ENCODE measurements around the gene FSCN2. TPM values are rescaled to one million over a fixed set of nuclear protein-coding genes. Genes with fewer than 3 reads are reported as not detected.
A peak's percentile ranks its signal among the peaks of the same experiment; 100 is the strongest.

The FSCN2 gene
- total and polyA plus RNA-seq, 11 donors, result 0.22 to 0.72 (median 0.38) TPM; not detected in 3

GRCh38 chr17:81513372-81513752 lies 14.8 kb upstream of the FSCN2 start:
- Histone ChIP-seq H3K36me3 (peaks cover 18 to 40% (median 36%) of the 10 kb centered on the region in 9 donors), H3K27ac (peak overlapping the region; percentile 96 to 100 (median 100)), H3K4me3 (peak overlapping the region; percentile 81 to 99 (median 94)), H3K27me3 (no peaks in the 10 kb centered on the region), H3K4me1 (peaks cover 6 to 64% (median 45%) of the 10 kb centered on the region in 12 donors), H3K9me3 (no peaks in the 10 kb centered on the region)
- peak; percentile 7 to 35 (median 8) for ATAC-seq
- TF ChIP-seq, protein P1, sequence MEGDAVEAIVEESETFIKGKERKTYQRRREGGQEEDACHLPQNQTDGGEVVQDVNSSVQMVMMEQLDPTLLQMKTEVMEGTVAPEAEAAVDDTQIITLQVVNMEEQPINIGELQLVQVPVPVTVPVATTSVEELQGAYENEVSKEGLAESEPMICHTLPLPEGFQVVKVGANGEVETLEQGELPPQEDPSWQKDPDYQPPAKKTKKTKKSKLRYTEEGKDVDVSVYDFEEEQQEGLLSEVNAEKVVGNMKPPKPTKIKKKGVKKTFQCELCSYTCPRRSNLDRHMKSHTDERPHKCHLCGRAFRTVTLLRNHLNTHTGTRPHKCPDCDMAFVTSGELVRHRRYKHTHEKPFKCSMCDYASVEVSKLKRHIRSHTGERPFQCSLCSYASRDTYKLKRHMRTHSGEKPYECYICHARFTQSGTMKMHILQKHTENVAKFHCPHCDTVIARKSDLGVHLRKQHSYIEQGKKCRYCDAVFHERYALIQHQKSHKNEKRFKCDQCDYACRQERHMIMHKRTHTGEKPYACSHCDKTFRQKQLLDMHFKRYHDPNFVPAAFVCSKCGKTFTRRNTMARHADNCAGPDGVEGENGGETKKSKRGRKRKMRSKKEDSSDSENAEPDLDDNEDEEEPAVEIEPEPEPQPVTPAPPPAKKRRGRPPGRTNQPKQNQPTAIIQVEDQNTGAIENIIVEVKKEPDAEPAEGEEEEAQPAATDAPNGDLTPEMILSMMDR (IDR thresholded peaks at IDR 0.05), result peak in 1 of 12 donors; percentile 2
- TF ChIP-seq POLR2A (IDR thresholded peaks at IDR 0.05), result no peak
- DNase-seq, result peak in 4 of 5 donors; percentile 61 to 80 (median 75)
- intact Hi-C loops (cut with DNase I), result loop anchor here in 5 of 10 donors (2.0 to 10.0 kb wide), 7 partner anchors 29 to 351 kb away; partner anchors contain the start of genes BAHCC1 (in 2 of the 5), FAAP100 (in 1 of the 5) and P4HB (in 1 of the 5)
- WGBS, 4 donors, result 0 to 1% (median 0%) methylated on average over 23 of the region's 23 CpGs

DNA sequence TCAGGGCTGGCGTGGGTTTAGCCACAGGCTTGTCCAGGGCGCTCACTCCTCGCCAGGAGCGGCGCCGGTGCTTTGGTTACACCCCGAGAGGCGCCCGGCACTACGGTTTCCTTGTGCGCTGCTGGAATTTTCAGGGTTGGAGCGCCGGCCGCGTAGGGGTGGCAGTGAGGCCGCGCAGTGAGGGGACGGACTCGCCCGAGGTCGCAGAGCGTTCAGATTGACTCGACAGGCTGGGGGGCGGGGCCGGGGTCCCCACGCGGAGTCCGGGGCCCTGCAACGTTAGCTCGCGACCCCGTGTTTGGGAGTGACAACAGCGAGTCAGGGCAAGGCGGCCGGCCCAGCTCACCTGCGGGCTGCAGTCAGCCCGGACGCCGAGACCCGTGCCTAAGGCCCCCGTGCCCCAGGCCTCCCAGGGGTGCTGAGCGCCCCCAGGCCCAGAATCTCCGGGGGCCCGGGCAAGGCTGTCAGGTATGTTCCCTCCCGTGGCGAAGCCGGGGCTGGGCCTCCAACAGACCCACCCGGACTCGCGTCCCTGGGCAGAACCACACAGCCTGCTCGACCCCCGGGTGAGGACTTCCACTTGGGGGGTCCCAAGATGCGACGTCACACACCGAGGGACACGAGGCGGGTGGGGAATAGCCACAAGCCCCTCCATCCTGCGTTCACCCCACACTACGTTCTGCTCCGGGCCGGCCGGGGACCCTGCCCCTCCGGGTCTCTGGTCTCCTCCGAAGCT lies 14.3 kb upstream of the FSCN2 start:
- Histone ChIP-seq H3K27me3 (no peaks in the 10 kb centered on the region), H3K27ac (peak overlapping the region; percentile 96 to 100 (median 100)), H3K4me3 (peak overlapping the region; percentile 81 to 99 (median 94)), H3K9me3 (no peaks in the 10 kb centered on the region), H3K4me1 (peaks cover 6 to 67% (median 46%) of the 10 kb centered on the region in 12 donors), H3K36me3 (peaks cover 18 to 36% (median 32%) of the 10 kb centered on the region in 9 donors)
- ATAC-seq (peak; percentile 3 to 42 (median 22)), DNase-seq (peak; percentile 74 to 84 (median 80))
- WGBS, 4 donors, result 0 to 1% (median 1%) methylated on average over 42 to 64 of the region's 64 CpGs
- intact Hi-C loops (cut with DNase I), result loop anchor here in 5 of 10 donors (2.0 to 10.0 kb wide), 7 partner anchors 29 to 351 kb away; partner anchors contain the start of genes BAHCC1 (in 2 of the 5), FAAP100 (in 1 of the 5) and P4HB (in 1 of the 5)
- TF ChIP-seq POLR2A (IDR thresholded peaks at IDR 0.05), result no peak

GRCh38 chr17:81514489-81514738 lies 13.8 kb upstream of the FSCN2 start:
- WGBS, 4 donors, result 0 to 1% (median 1%) methylated on average over 13 to 34 of the region's 34 CpGs
- DNase-seq, result no peak
- Histone ChIP-seq H3K36me3 (peaks cover 18 to 31% (median 27%) of the 10 kb centered on the region in 9 donors), H3K4me1 (peaks cover 7 to 67% (median 46%) of the 10 kb centered on the region in 12 donors), H3K4me3 (peak overlapping the region; percentile 81 to 99 (median 94)), H3K27ac (peak overlapping the region; percentile 96 to 100 (median 100)), H3K27me3 (no peaks in the 10 kb centered on the region), H3K9me3 (no peaks in the 10 kb centered on the region)
- no peak for TF ChIP-seq POLR2A (IDR thresholded peaks at IDR 0.05)
- TF ChIP-seq, protein P1 (IDR thresholded peaks at IDR 0.05), result no peak
- intact Hi-C loops (cut with DNase I), result loop anchor here in 4 of 10 donors (5.0 to 10.0 kb wide), 6 partner anchors 38 to 350 kb away; partner anchors contain the start of genes BAHCC1 (in 2 of the 4), FAAP100 (in 1 of the 4) and P4HB (in 1 of the 4)
- no peak for ATAC-seq

DNA sequence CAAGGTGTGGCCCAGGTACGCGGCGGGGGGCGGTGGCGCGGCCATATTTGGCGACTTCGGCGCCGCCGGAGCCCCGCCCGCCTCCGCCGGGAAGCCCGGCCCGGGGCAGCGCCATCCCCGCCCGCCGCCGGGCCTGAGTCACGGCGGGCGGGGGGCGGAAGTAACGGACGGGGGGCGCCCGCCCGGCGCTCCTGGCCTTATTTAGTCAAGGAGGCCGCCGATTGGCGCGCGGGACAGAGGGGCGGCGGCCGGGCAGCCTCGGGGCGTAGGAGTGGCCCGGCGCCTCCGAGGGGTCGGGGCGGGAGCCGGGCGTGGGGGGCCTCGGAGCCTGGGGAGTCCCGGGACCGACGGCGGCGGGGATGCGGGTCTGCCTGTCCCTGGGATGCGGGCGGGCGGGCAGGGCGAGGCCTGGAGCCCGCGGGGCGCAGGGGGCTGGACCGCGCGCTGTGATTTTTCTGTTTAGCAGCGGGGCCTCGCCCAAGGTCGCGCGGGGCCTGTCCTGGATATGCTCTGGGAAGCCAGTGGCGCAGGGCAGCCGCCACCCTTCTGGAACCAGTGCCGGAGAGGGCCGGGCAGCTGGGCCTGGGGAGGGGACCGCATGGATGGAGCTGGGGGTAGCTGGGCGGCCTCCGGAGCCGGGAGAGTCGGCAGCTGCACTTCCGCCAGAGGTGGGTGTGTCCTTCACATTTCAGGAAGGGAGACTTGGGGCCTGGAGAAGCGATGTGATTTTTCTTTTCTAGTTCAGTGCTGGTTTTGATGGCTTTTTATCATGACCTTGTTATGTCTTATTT lies 13.2 kb upstream of the FSCN2 start:
- TF ChIP-seq, protein P1 (IDR thresholded peaks at IDR 0.05), result no peak
- peak; percentile 74 to 83 for TF ChIP-seq POLR2A (IDR thresholded peaks at IDR 0.05)
- peak; percentile 24 to 60 (median 57) for ATAC-seq
- 1% methylated on average over 43 to 82 of the region's 82 CpGs for WGBS, 4 donors
- Histone ChIP-seq H3K36me3 (peaks cover 17 to 26% (median 22%) of the 10 kb centered on the region in 9 donors), H3K4me1 (peaks cover 8 to 68% (median 48%) of the 10 kb centered on the region in 12 donors), H3K27ac (peak overlapping the region; percentile 96 to 100 (median 100)), H3K9me3 (no peaks in the 10 kb centered on the region), H3K4me3 (peak overlapping the region; percentile 81 to 99 (median 94)), H3K27me3 (no peaks in the 10 kb centered on the region)
- intact Hi-C loops (cut with DNase I), result loop anchor here in 6 of 10 donors (5.0 to 10.0 kb wide), 6 partner anchors 37 to 350 kb away; partner anchors contain the start of genes FAAP100 (in 5 of the 6), BAHCC1 (in 2 of the 6) and P4HB (in 1 of the 6)
- peak; percentile 88 to 94 (median 91) for DNase-seq
